ENCODE results near the gene ZNF512. TPM values are rescaled to one million over a fixed set of nuclear protein-coding genes. Genes with fewer than 3 reads are reported as not detected.

The ZNF512 gene
- total RNA-seq, 1 experiment from 2014 or later = 38.9 TPM

- ChIA-PET POLR2A (no interaction called here), CTCF (no interaction called here)
- DNase-seq = no peak
- Histone ChIP-seq H3K36me3 (ENCODE audit: control insufficient read depth, insufficient read depth, low read length) (peaks cover 6% of the 10 kb centered on the region), H3K4me3 (ENCODE audit: low read depth, low read length) (no peak overlapping the region), H3K27me3 (replicated peaks; ENCODE audit: control insufficient read depth, insufficient read depth, low read length) (no peaks in the 10 kb centered on the region), H3K4me1 (0 out of 2 replicates have a peak, but pooled peaks cover 3% of the 10 kb centered on the region), H3K9me3 (no peaks in the 10 kb centered on the region)
- intact Hi-C loops (cut with micrococcal nuclease; ENCODE audit: unreplicated experiment) = no loop called here
- BruUV-seq (replicated peaks) = no TSS peak
- Mint-ChIP-seq H3K4me3 (ENCODE audit: unreplicated experiment) (no peak overlapping the region), H3K27ac (ENCODE audit: unreplicated experiment) (no peak overlapping the region), H3K36me3 (ENCODE audit: insufficient read depth, unreplicated experiment) (peaks cover 72% of the 10 kb centered on the region), H3K27me3 (ENCODE audit: insufficient read depth, unreplicated experiment) (no peaks in the 10 kb centered on the region), H3K9me3 (ENCODE audit: unreplicated experiment) (no peaks in the 10 kb centered on the region), H3K4me1 (ENCODE audit: low read depth, unreplicated experiment) (peaks cover 6% of the 10 kb centered on the region)
- no peak for TF ChIP-seq CTCF (IDR thresholded peaks at IDR 0.05; ENCODE audit: insufficient read depth in 1 of 2, low read depth in 1 of 2, low read length in 1 of 2, severe bottlenecking in 1 of 2, unreplicated experiment in 1 of 2)
Observed at GRCh38 chr2:27655155-27655951, 72.5 kb downstream of the ZNF512 start.

GRCh38 chr2:27661371-27661770, 78.5 kb downstream of the ZNF512 start:
- no peaks in the 10 kb centered on the region for H3K27me3 Mint-ChIP-seq (ENCODE audit: insufficient read depth, unreplicated experiment)
- no peak overlapping the region for H3K27ac Mint-ChIP-seq (ENCODE audit: unreplicated experiment)
- no peak overlapping the region for H3K4me3 Mint-ChIP-seq (ENCODE audit: unreplicated experiment)
- H3K9me3 ChIP-seq = no peaks in the 10 kb centered on the region
- H3K4me1 ChIP-seq = peaks cover 6% of the 10 kb centered on the region; the same call in 1 of the 2 replicates
- intact Hi-C loops (cut with micrococcal nuclease; ENCODE audit: unreplicated experiment) = no loop called here
- H3K4me3 ChIP-seq (ENCODE audit: low read depth, low read length) = no peak overlapping the region
- no TSS peak for BruUV-seq (replicated peaks)
- peaks cover 9% of the 10 kb centered on the region for H3K36me3 ChIP-seq (ENCODE audit: control insufficient read depth, insufficient read depth, low read length)
- H3K27me3 ChIP-seq (replicated peaks; ENCODE audit: control insufficient read depth, insufficient read depth, low read length) = no peaks in the 10 kb centered on the region
- peaks cover 14% of the 10 kb centered on the region for H3K4me1 Mint-ChIP-seq (ENCODE audit: low read depth, unreplicated experiment)
- TF ChIP-seq CTCF (IDR thresholded peaks at IDR 0.05; ENCODE audit: insufficient read depth in 1 of 2, low read depth in 1 of 2, low read length in 1 of 2, severe bottlenecking in 1 of 2, unreplicated experiment in 1 of 2) = no peak
- H3K36me3 Mint-ChIP-seq (ENCODE audit: insufficient read depth, unreplicated experiment) = peaks cover 60% of the 10 kb centered on the region
- POLR2A ChIA-PET = no interaction called here
- DNase-seq = no peak
- CTCF ChIA-PET = no interaction called here
- no peaks in the 10 kb centered on the region for H3K9me3 Mint-ChIP-seq (ENCODE audit: unreplicated experiment)

DNA sequence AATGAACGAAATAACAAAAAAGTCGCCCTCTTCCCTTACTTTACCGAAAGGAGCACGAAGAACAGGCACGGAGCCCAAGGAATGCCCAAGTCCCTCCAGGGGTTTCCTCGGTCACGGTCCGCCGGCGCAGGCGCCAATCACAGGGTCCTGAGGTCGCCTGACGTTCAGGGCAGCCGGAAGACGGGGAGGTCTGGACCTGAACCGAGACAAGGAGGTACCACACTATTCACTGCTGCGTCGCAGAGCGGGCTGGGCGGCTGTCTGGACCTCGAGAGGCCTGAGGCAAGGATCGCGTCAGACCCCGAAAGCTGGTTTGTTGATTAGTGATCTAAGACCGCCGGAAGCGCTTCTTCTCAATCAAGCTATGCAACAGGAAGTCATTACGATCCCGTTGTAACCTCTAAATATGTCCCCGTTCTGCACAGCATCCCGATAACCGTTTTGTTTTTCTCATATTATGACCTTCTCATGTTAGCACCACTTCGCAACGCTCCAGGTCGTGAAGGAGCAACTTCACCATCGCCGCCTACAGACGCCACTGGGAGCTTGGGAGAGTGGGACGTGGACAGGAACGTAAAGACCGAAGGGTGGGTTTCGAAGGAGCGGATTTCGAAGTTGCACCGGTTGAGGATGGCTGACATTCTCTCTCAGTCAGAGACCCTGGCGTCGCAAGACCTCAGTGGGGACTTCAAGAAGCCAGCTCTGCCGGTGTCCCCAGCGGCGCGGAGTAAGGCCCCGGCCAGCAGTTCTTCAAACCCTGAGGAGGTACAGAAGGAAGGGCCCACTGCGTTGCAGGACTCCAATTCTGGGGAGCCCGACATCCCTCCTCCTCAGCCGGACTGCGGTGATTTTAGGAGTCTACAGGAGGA, 80.7 kb downstream of the ZNF512 start, which contains the start of the genes SLC4A1AP and SUPT7L:
TSS of gene SLC4A1AP (plus strand) at position 605 of the 869 bp plus-strand sequence. CDS start at position 631, 26 bp downstream.
TSS of gene SUPT7L (minus strand) at position 330 of the 869 bp plus-strand sequence. CDS start 1,422 bp downstream, outside the sequence.
- ChIA-PET CTCF (interaction anchor here (0.5 to 2.4 kb wide), 4 partner anchors 20 to 254 kb away, joined by 3 to 22 read pairs (median 4); partner anchors contain the start of gene PPM1G), POLR2A (interaction anchor here (0.7 to 1.8 kb wide), 6 partner anchors 15 to 413 kb away, joined by 3 to 11 read pairs (median 3); no protein-coding TSS in a partner anchor)
- Histone ChIP-seq H3K4me1 (peaks cover 6% of the 10 kb centered on the region; the same call in 1 of the 2 replicates), H3K4me3 (ENCODE audit: low read depth, low read length) (peak within 1 kb of the TSS; percentile 60), H3K27me3 (replicated peaks; ENCODE audit: control insufficient read depth, insufficient read depth, low read length) (no peaks in the 10 kb centered on the region), H3K9me3 (no peaks in the 10 kb centered on the region), H3K36me3 (ENCODE audit: control insufficient read depth, insufficient read depth, low read length) (peaks cover 4% of the 10 kb centered on the region; the same call in 1 of the 2 replicates)
- Mint-ChIP-seq H3K27ac (ENCODE audit: unreplicated experiment) (peak within 1 kb of the TSS; percentile 100), H3K36me3 (ENCODE audit: insufficient read depth, unreplicated experiment) (peaks cover 68% of the 10 kb centered on the region), H3K4me3 (ENCODE audit: unreplicated experiment) (peak within 1 kb of the TSS; percentile 99), H3K27me3 (ENCODE audit: insufficient read depth, unreplicated experiment) (no peaks in the 10 kb centered on the region), H3K9me3 (ENCODE audit: unreplicated experiment) (no peaks in the 10 kb centered on the region), H3K4me1 (ENCODE audit: low read depth, unreplicated experiment) (peaks cover 14% of the 10 kb centered on the region)
- intact Hi-C loops (cut with micrococcal nuclease; ENCODE audit: unreplicated experiment) = loop anchor here (2.0 kb wide), 1 partner anchor 35 kb away; the partner anchor contains the start of genes CCDC121 and GPN1
- no TSS peak for BruUV-seq (replicated peaks)
- DNase-seq = peak; percentile 84 to 85
- peak in 1 of 2 experiments; percentile 6 for TF ChIP-seq CTCF (IDR thresholded peaks at IDR 0.05; ENCODE audit: insufficient read depth in 1 of 2, low read depth in 1 of 2, low read length in 1 of 2, severe bottlenecking in 1 of 2, unreplicated experiment in 1 of 2)

All from Caco-2 (cell line).